A549 (cell line): ENCODE results near the gene TGFBI. TPM values are rescaled to one million over a fixed set of nuclear protein-coding genes. Genes with fewer than 3 reads are reported as not detected.
A peak's percentile ranks its signal among the peaks of the same experiment; 100 is the strongest.

Experiments
- ATAC-seq, 2 experiments: fragments of 200-7000 bp in 1 of 2; fragments of >200 bp in 1 of 2; cut with Nextera tagmentation in 1 of 2; cut with Tn5 transposase in 1 of 2; 3 replicates each; pipeline versions ENCODE4 v1.8.0 to v1.9.1; 2018 to 2020; ENCODE audit warnings: mild to moderate bottlenecking in 1 of 2, moderate library complexity in 1 of 2
- CTCF ChIA-PET: fragments of 300-600 bp; sonication (Branson Sonifier 250); formaldehyde crosslinking; extraction: SDS; loops from one replicate; lab custom pipeline; 2021; ENCODE audit warnings: antibody characterized with exemption, inconsistent platforms; lab: Yijun Ruan, JAX
- POLR2A ChIA-PET: fragments of 350-600 bp; formaldehyde crosslinking; extraction: SDS; loops from one replicate; lab custom pipeline; 2021; ENCODE audit warnings: antibody characterized with exemption, inconsistent platforms; lab: Yijun Ruan, JAX
- DNase-seq, 2 experiments: peaks; one replicate each; pipeline versions ENCODE4 v3.0.0 to v3.0.0-alpha.2; 2011 to 2016; ENCODE audit warnings: low read depth in 1 of 2, low spot score in 1 of 2
- FAIRE-seq: peaks from 2 replicates; lab custom pipeline; 2011; peaks lifted over from hg19 to GRCh38; lab: Jason Lieb, UNC
- H3K27ac ChIP-seq, 2 experiments: fragments of >200 bp; sonication (Bioruptor Twin); formaldehyde crosslinking; 3 replicates each; pipeline ENCODE4 v1.5.1; 2016 to 2017
- H3K4me1 ChIP-seq: fragments of >200 bp; sonication (Bioruptor Twin); formaldehyde crosslinking; 3 replicates; pipeline ENCODE4 v1.6.1; 2016
- H3K4me2 ChIP-seq: fragments of >200 bp; sonication (Bioruptor Twin); formaldehyde crosslinking; 3 replicates; pipeline ENCODE4 v1.6.1; 2016
- H3K4me3 ChIP-seq: fragments of >200 bp; sonication (Bioruptor Twin); formaldehyde crosslinking; 3 replicates; pipeline ENCODE4 v1.5.1; 2016
- H3K9me3 ChIP-seq: fragments of >200 bp; sonication (Bioruptor Twin); formaldehyde crosslinking; 3 replicates; pipeline ENCODE4 v1.6.1; 2016
- BCL3 ChIP-seq: fragments of >200 bp; sonication (Bioruptor Twin); formaldehyde crosslinking; IDR thresholded peaks from 3 replicates; pipeline ENCODE4 v1.6.1; 2016
- BHLHE40 ChIP-seq: IDR thresholded peaks from 2 replicates; pipeline ENCODE4 v1.6.1; 2012; ENCODE audit warnings: low read depth, low read length, inconsistent platforms
- CBX8 ChIP-seq: fragments of 200-600 bp; sonication (generic); IDR thresholded peaks from 2 replicates; pipeline ENCODE4 v1.6.1; 2016
- CHD2 ChIP-seq: fragments of 150-350 bp; IDR thresholded peaks from 2 replicates; pipeline ENCODE4 v1.6.1; 2014; ENCODE audit warnings: low read length; ENCODE audit not compliant: partially characterized antibody
- EHF ChIP-seq: fragments of 250-450 bp; sonication (Bioruptor Pico); IDR thresholded peaks from 2 replicates; pipeline ENCODE4 v1.5.0; 2020; ENCODE audit warnings: mild to moderate bottlenecking
- EP300 ChIP-seq, 2 experiments: fragments of >200 bp; sonication (Bioruptor Twin); formaldehyde crosslinking; IDR thresholded peaks; 2 replicates in 1 of 2; 3 replicates in 1 of 2; pipeline ENCODE4 v1.6.1; 2016 to 2017
- GATA3 ChIP-seq: IDR thresholded peaks from 2 replicates; pipeline ENCODE4 v1.6.1; 2012; ENCODE audit warnings: borderline replicate concordance
- HDAC2 ChIP-seq: fragments of 200-600 bp; sonication (generic); IDR thresholded peaks from 2 replicates; pipeline ENCODE4 v1.6.1; 2016
- MAX ChIP-seq: IDR thresholded peaks from 2 replicates; pipeline ENCODE4 v1.6.1; 2012
- MAZ ChIP-seq: fragments of 150-350 bp; IDR thresholded peaks from 2 replicates; pipeline ENCODE4 v1.6.1; 2014; ENCODE audit warnings: antibody characterized with exemption, low read depth, low read length, borderline replicate concordance
- NR3C1 ChIP-seq: fragments of >200 bp; sonication (Bioruptor Twin); formaldehyde crosslinking; IDR thresholded peaks from 3 replicates; pipeline ENCODE4 v1.6.1; 2017
- PBX3 ChIP-seq: IDR thresholded peaks from 2 replicates; pipeline ENCODE4 v1.6.1; 2012
- RAD21 ChIP-seq, 2 experiments: fragments of >200 bp in 1 of 2; sonication (Bioruptor Twin) in 1 of 2; formaldehyde crosslinking in 1 of 2; IDR thresholded peaks in 1 of 2; conservative IDR thresholded peaks in 1 of 2; 2 replicates in 1 of 2; 3 replicates in 1 of 2; pipeline ENCODE4 v1.6.1; 2012 to 2018; ENCODE audit warnings: inconsistent platforms in 1 of 2
- RARB ChIP-seq: fragments of 250-450 bp; sonication (Bioruptor Pico); IDR thresholded peaks from 2 replicates; pipeline ENCODE4 v1.8.0; 2021; ENCODE audit warnings: mild to moderate bottlenecking, moderate library complexity
- SREBF2 ChIP-seq: fragments of 450-650 bp; IDR thresholded peaks from 2 replicates; pipeline ENCODE4 v1.6.1; 2014; ENCODE audit warnings: mild to moderate bottlenecking, moderate library complexity
- TFCP2L1 ChIP-seq: fragments of 250-450 bp; sonication (Bioruptor Pico); IDR thresholded peaks from 2 replicates; pipeline ENCODE4 v1.5.0; 2021; ENCODE audit warnings: mild to moderate bottlenecking
- ZC3H11A ChIP-seq: fragments of 450-650 bp; IDR thresholded peaks from 2 replicates; pipeline ENCODE4 v1.6.1; 2014; ENCODE audit warnings: antibody characterized with exemption, mild to moderate bottlenecking
- whole genome bisulfite sequencing: methylation state at CpG from one replicate; pipeline ENCODE4 v1.1.6; 2017; ENCODE audit errors: missing lambda C conversion rate; 5-methylcytosine and 5-hydroxymethylcytosine counted together
- polyA plus RNA-seq, 4 experiments: library from polyadenylated mRNA; depleted of rRNA in 3 of 4; stranded (reverse); fragments of >200 nt; fragmentation: RNase III in 1 of 4; extraction: RNeasy Plus Mini Kit Qiagen cat#74134 plus additional on column Dnase treatment in 1 of 4; gene quantifications; 2 replicates in 3 of 4; 3 replicates in 1 of 4; pipeline ENCODE4 v1.2.3, GENCODE V29; 2011 to 2017
- TF ChIP-seq, protein P1 (sequence below): fragments of 200-600 bp; sonication (generic); IDR thresholded peaks from 2 replicates; pipeline ENCODE4 v1.6.1; 2016; ENCODE audit warnings: antibody characterized with exemption, mild to moderate bottlenecking, moderate library complexity
- TF ChIP-seq, protein P2 (sequence below): IDR thresholded peaks from 2 replicates; pipeline ENCODE4 v1.6.1; 2012; ENCODE audit warnings: low read depth, borderline replicate concordance

TGFBI gene
- polyA plus RNA-seq, 2 of the 4 experiments (the other 2 are of a cell fraction), result 1,135 to 1,859 TPM

GRCh38 chr5:136021016-136021405, 7.8 kb upstream of the TGFBI start (continued):
- TF ChIP-seq, protein P1, sequence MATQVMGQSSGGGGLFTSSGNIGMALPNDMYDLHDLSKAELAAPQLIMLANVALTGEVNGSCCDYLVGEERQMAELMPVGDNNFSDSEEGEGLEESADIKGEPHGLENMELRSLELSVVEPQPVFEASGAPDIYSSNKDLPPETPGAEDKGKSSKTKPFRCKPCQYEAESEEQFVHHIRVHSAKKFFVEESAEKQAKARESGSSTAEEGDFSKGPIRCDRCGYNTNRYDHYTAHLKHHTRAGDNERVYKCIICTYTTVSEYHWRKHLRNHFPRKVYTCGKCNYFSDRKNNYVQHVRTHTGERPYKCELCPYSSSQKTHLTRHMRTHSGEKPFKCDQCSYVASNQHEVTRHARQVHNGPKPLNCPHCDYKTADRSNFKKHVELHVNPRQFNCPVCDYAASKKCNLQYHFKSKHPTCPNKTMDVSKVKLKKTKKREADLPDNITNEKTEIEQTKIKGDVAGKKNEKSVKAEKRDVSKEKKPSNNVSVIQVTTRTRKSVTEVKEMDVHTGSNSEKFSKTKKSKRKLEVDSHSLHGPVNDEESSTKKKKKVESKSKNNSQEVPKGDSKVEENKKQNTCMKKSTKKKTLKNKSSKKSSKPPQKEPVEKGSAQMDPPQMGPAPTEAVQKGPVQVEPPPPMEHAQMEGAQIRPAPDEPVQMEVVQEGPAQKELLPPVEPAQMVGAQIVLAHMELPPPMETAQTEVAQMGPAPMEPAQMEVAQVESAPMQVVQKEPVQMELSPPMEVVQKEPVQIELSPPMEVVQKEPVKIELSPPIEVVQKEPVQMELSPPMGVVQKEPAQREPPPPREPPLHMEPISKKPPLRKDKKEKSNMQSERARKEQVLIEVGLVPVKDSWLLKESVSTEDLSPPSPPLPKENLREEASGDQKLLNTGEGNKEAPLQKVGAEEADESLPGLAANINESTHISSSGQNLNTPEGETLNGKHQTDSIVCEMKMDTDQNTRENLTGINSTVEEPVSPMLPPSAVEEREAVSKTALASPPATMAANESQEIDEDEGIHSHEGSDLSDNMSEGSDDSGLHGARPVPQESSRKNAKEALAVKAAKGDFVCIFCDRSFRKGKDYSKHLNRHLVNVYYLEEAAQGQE, result no peak
- no peak for TF ChIP-seq BHLHE40
- no peak for TF ChIP-seq ZC3H11A
- no peak for TF ChIP-seq PBX3
- no peak for TF ChIP-seq CBX8
- TF ChIP-seq MAX, result no peak
- no peak for TF ChIP-seq HDAC2
- TF ChIP-seq, protein P2, sequence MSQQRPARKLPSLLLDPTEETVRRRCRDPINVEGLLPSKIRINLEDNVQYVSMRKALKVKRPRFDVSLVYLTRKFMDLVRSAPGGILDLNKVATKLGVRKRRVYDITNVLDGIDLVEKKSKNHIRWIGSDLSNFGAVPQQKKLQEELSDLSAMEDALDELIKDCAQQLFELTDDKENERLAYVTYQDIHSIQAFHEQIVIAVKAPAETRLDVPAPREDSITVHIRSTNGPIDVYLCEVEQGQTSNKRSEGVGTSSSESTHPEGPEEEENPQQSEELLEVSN, result 0 out of 2 replicates have a peak, but pooled peaks have one; percentile 13
- no peak for TF ChIP-seq RARB (CRISPR knock-in tag)
- no peak for TF ChIP-seq GATA3
- no peak for TF ChIP-seq NR3C1
- no peak for TF ChIP-seq BCL3
- no peak for TF ChIP-seq TFCP2L1 (CRISPR knock-in tag)
- TF ChIP-seq EP300 (IDR thresholded peaks at IDR 0.05), result no peak
- no peak for TF ChIP-seq RAD21 (conservative IDR thresholded peaks at IDR 0.05 in 1 of 2, IDR thresholded peaks at IDR 0.05 in 1 of 2)
- TF ChIP-seq SREBF2, result no peak
- no peak for TF ChIP-seq MAZ
- no peak for TF ChIP-seq CHD2
- no peak for TF ChIP-seq EHF (CRISPR knock-in tag)
- TF ChIP-seq, all 56 proteins: peak for 8

DNA sequence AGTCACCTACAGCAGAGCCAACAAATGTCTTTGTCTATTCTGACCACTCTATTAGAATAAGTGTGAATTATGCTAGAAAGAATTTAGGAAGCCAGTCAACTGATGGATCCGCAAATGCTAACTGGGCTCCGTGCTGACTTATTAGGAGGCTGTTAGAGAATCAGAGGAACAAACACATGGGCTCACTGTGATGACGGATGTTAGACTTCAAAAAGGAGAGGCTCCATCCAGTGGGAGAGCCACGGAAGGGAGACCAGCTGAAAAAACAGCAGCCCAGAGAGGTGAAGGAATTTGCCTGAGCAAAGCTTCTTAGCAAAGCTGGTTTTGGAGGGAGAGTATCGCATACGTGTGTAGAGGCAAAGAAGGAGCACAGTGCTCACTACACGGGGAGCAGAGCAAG, 5.8 kb upstream of the TGFBI start:
- Histone ChIP-seq H3K9me3 (peaks cover 12% of the 10 kb centered on the region), H3K4me3 (no peak overlapping the region), H3K4me2 (no peak overlapping the region)
- CTCF ChIA-PET, result interaction anchor here (1.3 kb wide), 1 partner anchor 46 kb away, joined by 9 read pairs; no protein-coding TSS in a partner anchor
- no peak for FAIRE-seq
- no peak for TF ChIP-seq SREBF2
- TF ChIP-seq, all 56 proteins: peak for 0
- peak overlapping the region; percentile 96 to 97; a peak in 5 of 6 replicates for H3K27ac ChIP-seq
- 92% methylated on average over 7 of the region's 7 CpGs for WGBS
- peaks cover 48% of the 10 kb centered on the region for H3K4me1 ChIP-seq
- POLR2A ChIA-PET, result interaction anchor here (0.6 kb wide), 1 partner anchor 83 kb away, joined by 4 read pairs; no protein-coding TSS in a partner anchor
- no peak for DNase-seq
- ATAC-seq, result no peak
